ENCODE measurements around the gene PPFIA2. TPM values are rescaled to one million over a fixed set of nuclear protein-coding genes. Genes with fewer than 3 reads are reported as not detected.

Gene PPFIA2
- total RNA-seq, 1 donor from 2014 or later, result 8.3 TPM

DNA sequence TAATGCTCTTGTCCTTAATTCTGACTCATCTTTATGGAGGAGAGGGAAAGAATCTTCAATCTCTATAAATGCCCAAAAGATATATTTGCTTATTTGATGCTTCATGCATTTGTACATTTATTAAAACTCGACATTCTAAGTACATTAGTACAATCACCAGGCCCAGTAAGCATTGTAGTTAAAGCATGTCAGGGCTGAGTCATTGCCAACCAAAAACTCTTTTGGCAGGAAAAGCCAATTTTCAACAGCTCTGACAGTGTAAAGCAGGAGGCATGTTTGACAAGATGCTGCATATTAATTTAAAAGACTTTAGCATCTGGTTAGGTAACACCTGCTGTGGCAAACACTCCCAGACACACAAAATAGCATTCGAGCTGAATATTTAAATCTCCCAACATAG lies 290.9 kb downstream of the PPFIA2 start:
- no peaks in the 10 kb centered on the region for H3K27me3 Mint-ChIP-seq (ENCODE audit: low read depth)
- H3K36me3 Mint-ChIP-seq (ENCODE audit: low read depth), result no peaks in the 10 kb centered on the region
- H3K27ac Mint-ChIP-seq (ENCODE audit: unreplicated experiment), result no peak overlapping the region
- H3K4me3 Mint-ChIP-seq, result no peak overlapping the region
- TF ChIP-seq, protein P1, sequence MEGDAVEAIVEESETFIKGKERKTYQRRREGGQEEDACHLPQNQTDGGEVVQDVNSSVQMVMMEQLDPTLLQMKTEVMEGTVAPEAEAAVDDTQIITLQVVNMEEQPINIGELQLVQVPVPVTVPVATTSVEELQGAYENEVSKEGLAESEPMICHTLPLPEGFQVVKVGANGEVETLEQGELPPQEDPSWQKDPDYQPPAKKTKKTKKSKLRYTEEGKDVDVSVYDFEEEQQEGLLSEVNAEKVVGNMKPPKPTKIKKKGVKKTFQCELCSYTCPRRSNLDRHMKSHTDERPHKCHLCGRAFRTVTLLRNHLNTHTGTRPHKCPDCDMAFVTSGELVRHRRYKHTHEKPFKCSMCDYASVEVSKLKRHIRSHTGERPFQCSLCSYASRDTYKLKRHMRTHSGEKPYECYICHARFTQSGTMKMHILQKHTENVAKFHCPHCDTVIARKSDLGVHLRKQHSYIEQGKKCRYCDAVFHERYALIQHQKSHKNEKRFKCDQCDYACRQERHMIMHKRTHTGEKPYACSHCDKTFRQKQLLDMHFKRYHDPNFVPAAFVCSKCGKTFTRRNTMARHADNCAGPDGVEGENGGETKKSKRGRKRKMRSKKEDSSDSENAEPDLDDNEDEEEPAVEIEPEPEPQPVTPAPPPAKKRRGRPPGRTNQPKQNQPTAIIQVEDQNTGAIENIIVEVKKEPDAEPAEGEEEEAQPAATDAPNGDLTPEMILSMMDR (conservative IDR thresholded peaks at IDR 0.05), result no peak
- H3K4me1 Mint-ChIP-seq, result no peaks in the 10 kb centered on the region
- no peaks in the 10 kb centered on the region for H3K9me3 Mint-ChIP-seq
- no peak for DNase-seq (ENCODE audit: low read depth, low spot score)

DNA sequence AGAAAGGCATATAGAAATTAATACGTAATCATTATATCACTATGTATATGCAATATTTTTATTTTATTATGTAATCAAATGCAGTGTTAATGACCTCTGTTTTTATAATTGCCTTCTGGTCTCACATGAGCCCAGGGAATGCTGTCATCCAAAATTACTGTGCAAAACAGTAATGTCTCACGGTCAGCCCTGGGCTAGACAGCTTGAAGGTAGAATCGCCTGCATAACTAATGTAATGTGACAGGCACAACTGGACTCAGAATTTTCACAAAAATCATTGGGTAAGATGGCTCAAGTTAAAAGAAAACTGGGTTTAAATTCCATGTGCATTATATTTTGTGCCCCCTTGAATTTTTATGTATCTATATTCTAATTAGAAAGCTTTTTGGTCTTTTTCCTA lies 293.3 kb downstream of the PPFIA2 start:
- Mint-ChIP-seq H3K4me1 (no peaks in the 10 kb centered on the region), H3K4me3 (no peak overlapping the region), H3K36me3 (ENCODE audit: low read depth) (no peaks in the 10 kb centered on the region), H3K27me3 (ENCODE audit: low read depth) (no peaks in the 10 kb centered on the region), H3K27ac (ENCODE audit: unreplicated experiment) (no peak overlapping the region), H3K9me3 (no peaks in the 10 kb centered on the region)
- TF ChIP-seq, protein P1 (conservative IDR thresholded peaks at IDR 0.05), result no peak
- no peak for DNase-seq (ENCODE audit: low read depth, low spot score)

- Mint-ChIP-seq H3K36me3 (ENCODE audit: low read depth) (no peaks in the 10 kb centered on the region), H3K9me3 (no peaks in the 10 kb centered on the region), H3K27ac (ENCODE audit: unreplicated experiment) (no peak overlapping the region), H3K4me3 (no peak overlapping the region), H3K4me1 (no peaks in the 10 kb centered on the region), H3K27me3 (ENCODE audit: low read depth) (no peaks in the 10 kb centered on the region)
- no peak for DNase-seq (ENCODE audit: low read depth, low spot score)
- TF ChIP-seq, protein P1 (conservative IDR thresholded peaks at IDR 0.05), result no peak
Measured at GRCh38 chr12:81465191-81465590, 294.0 kb downstream of the PPFIA2 start.

DNA sequence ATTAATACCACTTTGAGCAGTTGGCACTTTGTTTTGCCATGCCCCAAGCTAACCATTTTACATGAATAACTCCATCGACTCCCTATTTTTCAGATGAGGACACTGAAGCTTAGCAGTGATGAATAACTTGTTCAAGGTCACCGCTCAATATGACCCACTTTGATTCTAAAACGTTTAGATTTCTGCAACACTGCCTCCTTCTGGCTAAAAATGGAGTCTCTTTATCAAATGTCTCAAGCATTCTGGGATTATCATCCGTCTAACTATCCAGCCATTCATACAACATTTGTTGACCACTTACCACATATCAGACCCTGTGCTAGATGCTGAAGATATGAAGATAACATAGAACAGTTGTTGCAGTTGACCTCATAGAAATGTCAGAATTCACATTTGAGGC lies 298.0 kb downstream of the PPFIA2 start:
- H3K36me3 Mint-ChIP-seq (ENCODE audit: low read depth), result no peaks in the 10 kb centered on the region
- DNase-seq (ENCODE audit: low read depth, low spot score), result no peak
- no peaks in the 10 kb centered on the region for H3K4me1 Mint-ChIP-seq
- no peak overlapping the region for H3K4me3 Mint-ChIP-seq
- H3K27ac Mint-ChIP-seq (ENCODE audit: unreplicated experiment), result no peak overlapping the region
- no peaks in the 10 kb centered on the region for H3K27me3 Mint-ChIP-seq (ENCODE audit: low read depth)
- H3K9me3 Mint-ChIP-seq, result no peaks in the 10 kb centered on the region
- TF ChIP-seq, protein P1 (conservative IDR thresholded peaks at IDR 0.05), result peak; percentile 16

- TF ChIP-seq, protein P1 (conservative IDR thresholded peaks at IDR 0.05), result peak; percentile 78
- no peaks in the 10 kb centered on the region for H3K36me3 Mint-ChIP-seq (ENCODE audit: low read depth)
- no peaks in the 10 kb centered on the region for H3K9me3 Mint-ChIP-seq
- no peak overlapping the region for H3K4me3 Mint-ChIP-seq
- no peak overlapping the region for H3K27ac Mint-ChIP-seq (ENCODE audit: unreplicated experiment)
- no peaks in the 10 kb centered on the region for H3K27me3 Mint-ChIP-seq (ENCODE audit: low read depth)
- DNase-seq (ENCODE audit: low read depth, low spot score), result peak; percentile 40
- H3K4me1 Mint-ChIP-seq, result no peaks in the 10 kb centered on the region
Measured at GRCh38 chr12:81450920-81451739, 308.0 kb downstream of the PPFIA2 start.
